CD14-positive monocyte (primary cell): ENCODE results near the gene OR2G6. TPM values are rescaled to one million over a fixed set of nuclear protein-coding genes. Genes with fewer than 3 reads are reported as not detected.
"Not testable (repeated sequence)": the region's sequence is repeated elsewhere in the genome, so short reads cannot be mapped to it uniquely, and the experiment has no call there.

Source experiments
- DNase-seq, 3 donors: peaks; one replicate each; pipeline ENCODE4 v3.0.0-alpha.2; 2011 to 2022
- H2AFZ ChIP-seq: 2 replicates; pipeline ENCODE4 v1.6.0; 2012; ENCODE audit warnings: mild to moderate bottlenecking, low read depth, low read length, inconsistent platforms; ENCODE audit not compliant: insufficient read depth, poor library complexity, severe bottlenecking
- H3K27ac ChIP-seq, 2 donors: 1 replicate in 1 of 2; 2 replicates in 1 of 2; pipeline ENCODE4 v1.5.1; 2012 to 2013; ENCODE audit warnings: low read length in 2 of 2, control low read depth in 1 of 2, inconsistent platforms in 1 of 2, low read depth in 1 of 2, mild to moderate bottlenecking in 1 of 2
- H3K27me3 ChIP-seq, 2 donors: one replicate each; pipeline versions ENCODE4 v1.6.0 to v1.6.1; 2011 to 2013; ENCODE audit warnings: low read length in 2 of 2; ENCODE audit not compliant: control insufficient read depth in 2 of 2, insufficient read depth in 2 of 2
- H3K36me3 ChIP-seq, 2 donors: replicated peaks in 1 of 2; 1 replicate in 1 of 2; 2 replicates in 1 of 2; pipeline versions ENCODE4 v1.5.1 to v1.6.1; 2012 to 2013; ENCODE audit warnings: low read length in 2 of 2, control low read depth in 1 of 2, inconsistent platforms in 1 of 2, mild to moderate bottlenecking in 1 of 2; ENCODE audit not compliant: insufficient read depth in 2 of 2, control insufficient read depth in 1 of 2
- H3K4me1 ChIP-seq, 2 donors: 1 replicate in 1 of 2; 2 replicates in 1 of 2; pipeline versions ENCODE4 v1.5.1 to v1.6.1; 2012 to 2013; ENCODE audit warnings: low read length in 2 of 2, control low read depth in 1 of 2, inconsistent platforms in 1 of 2, mild to moderate bottlenecking in 1 of 2, moderate library complexity in 1 of 2; ENCODE audit not compliant: insufficient read depth in 2 of 2, control insufficient read depth in 1 of 2
- H3K4me2 ChIP-seq: replicated peaks from 2 replicates; pipeline ENCODE3; 2012; ENCODE audit warnings: low read length, moderate library complexity, mild to moderate bottlenecking; ENCODE audit not compliant: poor library complexity, severe bottlenecking; ENCODE audit errors: extremely low read depth
- H3K4me3 ChIP-seq, 3 experiments: fragments of 200-600 bp in 1 of 3; sonication (generic) in 1 of 3; replicated peaks in 1 of 3; 1 replicate in 2 of 3; 2 replicates in 1 of 3; pipeline ENCODE4 v1.5.1; 2011 to 2013; ENCODE audit warnings: low read length in 3 of 3, mild to moderate bottlenecking in 3 of 3, control low read depth in 2 of 3, low read depth in 2 of 3, inconsistent platforms in 1 of 3, moderate library complexity in 1 of 3
- H3K79me2 ChIP-seq: 2 replicates; pipeline ENCODE4 v1.6.0; 2012; ENCODE audit warnings: mild to moderate bottlenecking, control low read depth, inconsistent platforms, low read length, moderate library complexity; ENCODE audit not compliant: insufficient read depth
- H3K9ac ChIP-seq: 2 replicates; pipeline ENCODE4 v1.6.0; 2017; ENCODE audit warnings: low read length, mild to moderate bottlenecking; ENCODE audit not compliant: insufficient read depth, poor library complexity, severe bottlenecking
- H3K9me3 ChIP-seq, 2 donors: replicated peaks in 1 of 2; 1 replicate in 1 of 2; 2 replicates in 1 of 2; pipeline versions ENCODE4 v1.5.1 to v1.6.1; 2012 to 2013; ENCODE audit warnings: low read length in 2 of 2, control low read depth in 1 of 2; ENCODE audit not compliant: control insufficient read depth in 1 of 2, insufficient read depth in 1 of 2
- H4K20me1 ChIP-seq: 2 replicates; pipeline ENCODE4 v1.6.0; 2012; ENCODE audit warnings: mild to moderate bottlenecking, low read length, control low read depth, moderate library complexity; ENCODE audit not compliant: insufficient read depth
- H3K27ac Mint-ChIP-seq, 7 donors: one replicate each; pipeline ENCODE4 v1.8.0; 2020; ENCODE audit warnings: mild to moderate bottlenecking in 7 of 7, mixed read lengths in 7 of 7, moderate library complexity in 6 of 7, inconsistent platforms in 2 of 7
- H3K27me3 Mint-ChIP-seq, 3 donors: one replicate each; pipeline ENCODE4 v1.8.0; 2021 to 2022; ENCODE audit warnings: low read depth in 3 of 3, mild to moderate bottlenecking in 3 of 3, mixed read lengths in 3 of 3, moderate library complexity in 3 of 3, inconsistent platforms in 1 of 3
- H3K36me3 Mint-ChIP-seq, 2 donors: one replicate each; pipeline ENCODE4 v1.8.0; 2020; ENCODE audit warnings: mixed read lengths in 2 of 2, inconsistent platforms in 1 of 2, mild to moderate bottlenecking in 1 of 2
- H3K4me1 Mint-ChIP-seq: one replicate; pipeline ENCODE4 v1.8.0; 2020; ENCODE audit warnings: mild to moderate bottlenecking, mixed read lengths
- H3K4me3 Mint-ChIP-seq, 2 donors: one replicate each; pipeline ENCODE4 v1.8.0; 2020; ENCODE audit warnings: mild to moderate bottlenecking in 2 of 2, mixed read lengths in 2 of 2, moderate library complexity in 1 of 2
- H3K9me3 Mint-ChIP-seq, 7 donors: one replicate each; pipeline ENCODE4 v1.8.0; 2020 to 2022; ENCODE audit warnings: mixed read lengths in 7 of 7, mild to moderate bottlenecking in 6 of 7, moderate library complexity in 6 of 7, inconsistent platforms in 2 of 7
- WGBS: methylation state at CpG from one replicate; pipeline ENCODE4 v1.1.5; 2013; ENCODE audit warnings: missing lambda C conversion rate; ENCODE audit not compliant: insufficient coverage; 5-methylcytosine and 5-hydroxymethylcytosine counted together
- intact Hi-C, 2 donors: fragments of 100-400 bp; cut with micrococcal nuclease; formaldehyde crosslinking; loops; one replicate each; pipeline versions ENCODE4 v1.15.0 to v1.15.1; 2023
- polyA plus RNA-seq, 3 donors: library from polyadenylated mRNA; depleted of rRNA in 1 of 3; unstranded in 2 of 3; stranded (reverse) in 1 of 3; fragments of 300-500 nt in 2 of 3; fragments of >200 nt in 1 of 3; fragmentation: Illumina TruSeq in 2 of 3; gene quantifications; 1 replicate in 2 of 3; 2 replicates in 1 of 3; pipeline ENCODE4 v1.2.3, GENCODE V29; 2012 to 2021

Gene OR2G6
- polyA plus RNA-seq, 3 donors: not detected

DNA sequence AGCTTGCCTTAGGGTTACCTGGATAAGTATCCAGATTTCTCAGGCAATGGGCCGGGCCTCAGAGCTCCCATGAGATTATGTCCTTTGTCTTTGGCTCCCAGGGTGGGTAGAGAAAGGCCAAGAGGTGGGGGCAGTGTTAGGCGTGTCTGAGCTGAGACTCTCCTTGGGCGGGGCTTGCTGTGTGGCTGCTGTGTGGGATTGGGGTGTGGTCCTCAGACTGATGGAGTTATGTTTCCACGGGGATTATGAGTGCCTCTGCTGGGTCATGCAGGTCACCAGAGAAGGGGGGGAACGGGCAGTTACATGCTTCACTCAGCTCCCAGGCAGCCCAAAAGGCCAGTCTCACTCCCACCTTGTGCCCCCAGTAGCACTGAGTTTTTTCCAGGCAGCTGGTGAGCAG, 11.2 kb upstream of the OR2G6 start:
- H3K9me3 Mint-ChIP-seq, H3K27me3 ChIP-seq, H3K27ac ChIP-seq, DNase-seq, H3K4me3 Mint-ChIP-seq, H3K9me3 ChIP-seq, H3K36me3 Mint-ChIP-seq, H3K4me1 ChIP-seq, H3K79me2 ChIP-seq, H3K27me3 Mint-ChIP-seq, intact Hi-C loops, H3K4me3 ChIP-seq, H3K27ac Mint-ChIP-seq, H3K4me2 ChIP-seq, H4K20me1 ChIP-seq, H2AFZ ChIP-seq, H3K36me3 ChIP-seq, H3K9ac ChIP-seq, H3K4me1 Mint-ChIP-seq: not testable (repeated sequence)
- no CpG with 5 or more reads among the region's 5 CpGs for WGBS

DNA sequence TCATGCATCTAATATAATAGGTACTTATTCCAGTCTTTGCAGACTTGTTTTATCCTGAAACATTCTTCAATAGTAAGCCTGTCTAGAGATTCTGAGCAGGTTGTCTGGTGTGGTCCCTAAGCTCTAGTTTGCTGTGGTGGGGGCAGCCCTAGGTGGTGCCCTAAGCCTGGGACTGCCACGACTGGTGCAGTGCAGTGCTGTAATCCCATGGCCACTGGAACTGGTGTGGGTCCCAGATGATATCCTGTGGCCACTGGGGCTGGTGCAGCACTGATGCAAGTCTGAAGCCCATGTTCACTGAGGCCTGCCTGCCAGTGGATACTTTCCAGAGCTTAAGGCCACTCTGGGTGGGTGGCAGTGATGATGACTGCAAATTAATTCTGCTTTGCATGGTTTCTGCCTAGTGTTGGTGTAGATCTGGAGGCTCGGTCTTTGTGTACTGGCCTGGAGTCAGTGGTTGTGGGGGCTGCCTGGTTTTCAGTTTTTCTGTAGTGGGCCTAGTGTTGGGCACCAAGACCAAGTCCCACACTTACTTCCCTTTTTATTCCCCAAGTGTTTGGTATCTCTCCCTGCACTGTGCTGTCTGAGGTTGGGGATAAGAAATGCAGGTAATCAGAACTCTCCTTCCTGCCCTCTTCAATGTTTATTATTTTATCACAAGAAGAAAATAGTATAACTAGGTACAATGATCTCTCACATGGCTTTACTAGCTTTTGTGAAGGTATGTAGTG, 7.4 kb upstream of the OR2G6 start:
- H3K4me3 ChIP-seq, H3K9ac ChIP-seq, H3K4me1 Mint-ChIP-seq, H3K27me3 Mint-ChIP-seq, H3K4me3 Mint-ChIP-seq, H3K9me3 Mint-ChIP-seq, H3K79me2 ChIP-seq, H4K20me1 ChIP-seq, H3K4me1 ChIP-seq, H3K9me3 ChIP-seq, H3K4me2 ChIP-seq, H3K36me3 ChIP-seq, H3K27ac ChIP-seq, DNase-seq, H3K27ac Mint-ChIP-seq, H3K27me3 ChIP-seq, H2AFZ ChIP-seq, H3K36me3 Mint-ChIP-seq, intact Hi-C loops: not testable (repeated sequence)
- WGBS: 100% methylated on average over 1 of the region's 2 CpGs

DNA sequence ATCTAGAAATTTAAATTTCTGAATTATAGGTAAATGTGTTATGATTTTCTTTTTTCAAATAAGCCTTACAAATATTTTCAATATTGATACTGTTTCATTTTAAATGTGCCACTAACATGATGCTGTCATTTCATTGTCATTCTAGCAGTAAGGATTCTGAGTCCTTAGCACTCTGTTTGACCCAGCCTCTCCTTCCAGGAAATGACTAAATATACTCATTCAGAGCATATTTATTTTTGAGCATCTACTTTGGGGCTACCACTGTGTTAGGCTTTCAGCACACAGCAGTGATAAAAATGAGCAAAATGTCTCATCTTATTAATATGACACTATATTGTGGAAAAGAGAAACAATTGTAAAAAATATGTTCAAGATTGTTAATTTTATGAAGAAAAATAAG, 2.3 kb downstream of the OR2G6 start:
- H3K27ac Mint-ChIP-seq, H3K9ac ChIP-seq, H3K9me3 ChIP-seq, H3K4me3 Mint-ChIP-seq, DNase-seq, H3K4me2 ChIP-seq, H3K27ac ChIP-seq, H3K4me1 Mint-ChIP-seq, H3K36me3 Mint-ChIP-seq, H3K4me1 ChIP-seq, H3K9me3 Mint-ChIP-seq, H2AFZ ChIP-seq, H3K27me3 ChIP-seq, H3K36me3 ChIP-seq, H4K20me1 ChIP-seq, H3K27me3 Mint-ChIP-seq, H3K79me2 ChIP-seq, intact Hi-C loops, H3K4me3 ChIP-seq: not testable (repeated sequence)
